Effector memory CD4-positive, alpha-beta T cell (primary cell): Measurements from ENCODE around the gene AOPEP.

Experiments used
- DNase-seq, 3 donors: peaks; one replicate each; pipeline ENCODE4 v3.0.0-alpha.2; 2020
- H3K27ac ChIP-seq: 2 replicates; pipeline ENCODE4 v1.7.0; 2013; ENCODE audit warnings: mild to moderate bottlenecking, low read length, moderate library complexity; ENCODE audit not compliant: insufficient read depth, poor library complexity, severe bottlenecking
- H3K27me3 ChIP-seq: replicated peaks from 2 replicates; pipeline ENCODE4 v1.7.0; 2013; ENCODE audit warnings: mild to moderate bottlenecking, low read length; ENCODE audit not compliant: insufficient read depth, control insufficient read depth, poor library complexity, severe bottlenecking
- H3K36me3 ChIP-seq: 2 replicates; pipeline ENCODE4 v1.7.0; 2013; ENCODE audit warnings: mild to moderate bottlenecking, low read length, moderate library complexity; ENCODE audit not compliant: control insufficient read depth, insufficient read depth
- H3K4me1 ChIP-seq: 2 replicates; pipeline ENCODE4 v1.7.0; 2013; ENCODE audit warnings: low read length, mild to moderate bottlenecking; ENCODE audit not compliant: control insufficient read depth, insufficient read depth, poor library complexity, severe bottlenecking
- H3K4me3 ChIP-seq: 2 replicates; pipeline ENCODE4 v1.7.0; 2013; ENCODE audit warnings: low read length, low read depth, mild to moderate bottlenecking; ENCODE audit not compliant: insufficient read depth, poor library complexity, severe bottlenecking
- H3K9me3 ChIP-seq: 2 replicates; pipeline ENCODE4 v1.7.0; 2013; ENCODE audit warnings: mild to moderate bottlenecking, low read length, moderate library complexity; ENCODE audit not compliant: control insufficient read depth

The AOPEP gene

GRCh38 chr9:95058795-95059386 is 332.4 kb downstream of the AOPEP start:
- Histone ChIP-seq H3K36me3 (peaks cover 4% of the 10 kb centered on the region), H3K27ac (no peak overlapping the region), H3K4me1 (no peaks in the 10 kb centered on the region), H3K9me3 (no peaks in the 10 kb centered on the region), H3K27me3 (no peaks in the 10 kb centered on the region), H3K4me3 (no peak overlapping the region)
- DNase-seq, result no peak

- no peaks in the 10 kb centered on the region for H3K4me1 ChIP-seq
- H3K9me3 ChIP-seq, result no peaks in the 10 kb centered on the region
- no peak overlapping the region for H3K27ac ChIP-seq
- H3K36me3 ChIP-seq, result peaks cover 4% of the 10 kb centered on the region
- H3K27me3 ChIP-seq, result no peaks in the 10 kb centered on the region
- DNase-seq, result no peak
- H3K4me3 ChIP-seq, result no peak overlapping the region
Measured at GRCh38 chr9:95060234-95060633, 333.7 kb downstream of the AOPEP start.

- no peak for DNase-seq
- no peak overlapping the region for H3K27ac ChIP-seq
Measured at GRCh38 chr9:95060916-95061315, 334.4 kb downstream of the AOPEP start.

GRCh38 chr9:95061916-95062595 is 335.6 kb downstream of the AOPEP start:
- Histone ChIP-seq H3K36me3 (peaks cover 4% of the 10 kb centered on the region), H3K4me1 (no peaks in the 10 kb centered on the region), H3K9me3 (no peaks in the 10 kb centered on the region), H3K27me3 (no peaks in the 10 kb centered on the region), H3K27ac (no peak overlapping the region), H3K4me3 (no peak overlapping the region)
- DNase-seq, result no peak

More at GRCh38 chr9:95060916-95061315, 334.4 kb downstream of the AOPEP start:
- Histone ChIP-seq H3K4me1 (no peaks in the 10 kb centered on the region), H3K27me3 (no peaks in the 10 kb centered on the region), H3K4me3 (no peak overlapping the region), H3K9me3 (no peaks in the 10 kb centered on the region), H3K36me3 (peaks cover 4% of the 10 kb centered on the region)

GRCh38 chr9:95062596-95063065 is 336.1 kb downstream of the AOPEP start:
- H3K36me3 ChIP-seq, result peaks cover 4% of the 10 kb centered on the region
- no peak overlapping the region for H3K4me3 ChIP-seq
- H3K4me1 ChIP-seq, result no peaks in the 10 kb centered on the region
- no peaks in the 10 kb centered on the region for H3K27me3 ChIP-seq
- no peak for DNase-seq
- no peaks in the 10 kb centered on the region for H3K9me3 ChIP-seq
- no peak overlapping the region for H3K27ac ChIP-seq

- Histone ChIP-seq H3K36me3 (peaks cover 4% of the 10 kb centered on the region), H3K4me1 (no peaks in the 10 kb centered on the region), H3K27ac (no peak overlapping the region)
Measured at GRCh38 chr9:95063300-95063699, 336.8 kb downstream of the AOPEP start.

GRCh38 chr9:95065224-95065623 is 338.7 kb downstream of the AOPEP start:
- Histone ChIP-seq H3K36me3 (peaks cover 4% of the 10 kb centered on the region), H3K4me1 (no peaks in the 10 kb centered on the region), H3K27ac (no peak overlapping the region)

More at GRCh38 chr9:95063300-95063699, 336.8 kb downstream of the AOPEP start:
- Histone ChIP-seq H3K27me3 (no peaks in the 10 kb centered on the region), H3K4me3 (no peak overlapping the region), H3K9me3 (no peaks in the 10 kb centered on the region)
- DNase-seq, result no peak

GRCh38 chr9:95067057-95067456 is 340.6 kb downstream of the AOPEP start:
- H3K4me3 ChIP-seq, result no peak overlapping the region
- no peaks in the 10 kb centered on the region for H3K36me3 ChIP-seq
- no peaks in the 10 kb centered on the region for H3K27me3 ChIP-seq
- H3K9me3 ChIP-seq, result no peaks in the 10 kb centered on the region
- H3K27ac ChIP-seq, result no peak overlapping the region
- DNase-seq, result no peak
- H3K4me1 ChIP-seq, result no peaks in the 10 kb centered on the region

More at GRCh38 chr9:95065224-95065623, 338.7 kb downstream of the AOPEP start:
- no peak overlapping the region for H3K4me3 ChIP-seq
- H3K9me3 ChIP-seq, result no peaks in the 10 kb centered on the region
- no peak for DNase-seq
- H3K27me3 ChIP-seq, result no peaks in the 10 kb centered on the region

- DNase-seq, result no peak
- H3K9me3 ChIP-seq, result no peaks in the 10 kb centered on the region
- no peaks in the 10 kb centered on the region for H3K4me1 ChIP-seq
- H3K27me3 ChIP-seq, result no peaks in the 10 kb centered on the region
- no peaks in the 10 kb centered on the region for H3K36me3 ChIP-seq
- no peak overlapping the region for H3K27ac ChIP-seq
- no peak overlapping the region for H3K4me3 ChIP-seq
Measured at GRCh38 chr9:95067897-95068296, 341.4 kb downstream of the AOPEP start.

- Histone ChIP-seq H3K36me3 (no peaks in the 10 kb centered on the region), H3K4me1 (no peaks in the 10 kb centered on the region)
Measured at GRCh38 chr9:95070549-95071021, 344.1 kb downstream of the AOPEP start.

More at GRCh38 chr9:95070549-95071021, 344.1 kb downstream of the AOPEP start:
- no peak for DNase-seq
- no peaks in the 10 kb centered on the region for H3K9me3 ChIP-seq
- no peaks in the 10 kb centered on the region for H3K27me3 ChIP-seq
- H3K27ac ChIP-seq, result no peak overlapping the region
- H3K4me3 ChIP-seq, result no peak overlapping the region
